Endothelial cell of umbilical vein (primary cell): ENCODE results near the gene SNRPA. TPM values are rescaled to one million over a fixed set of nuclear protein-coding genes. Genes with fewer than 3 reads are reported as not detected.

ENCODE experiments used
- BruUV-seq: library from RNA; stranded (reverse); fragments of 400-500 nt; replicated peaks from 2 replicates; lab custom pipeline; 2021; lab: Mats Ljungman, UMichigan
- CTCF ChIA-PET: fragments of 300-600, 350-600 bp; sonication (Branson Sonifier 250); formaldehyde crosslinking; loops from one replicate; lab custom pipeline; 2021; ENCODE audit warnings: antibody characterized with exemption, inconsistent platforms; lab: Charles Lee
- POLR2A ChIA-PET: fragments of 300-600, 350-600 bp; sonication (Branson Sonifier 250); formaldehyde crosslinking; loops from one replicate; lab custom pipeline; 2021; ENCODE audit warnings: antibody characterized with exemption, inconsistent platforms; lab: Charles Lee
- DNase-seq: peaks from one replicate; pipeline ENCODE4 v3.0.0-alpha.2; 2011; ENCODE audit warnings: low read depth, low spot score
- FAIRE-seq: peaks from 2 replicates; lab custom pipeline; 2011; peaks lifted over from hg19 to GRCh38; lab: Jason Lieb, UNC
- H2AFZ ChIP-seq: 2 replicates; pipeline ENCODE4 v1.6.0; 2012; ENCODE audit warnings: low read depth, low read length, control low read depth, inconsistent platforms
- H3K27ac ChIP-seq: 2 replicates; pipeline ENCODE4 v1.5.1; 2011; ENCODE audit warnings: low read depth, mild to moderate bottlenecking, control low read depth, low read length, moderate library complexity; ENCODE audit not compliant: insufficient read depth
- H3K27me3 ChIP-seq, 2 experiments: 2 replicates each; pipeline versions ENCODE4 v1.6.0 to v1.6.1; 2011; ENCODE audit warnings: low read length in 2 of 2, mixed read lengths in 1 of 2; ENCODE audit not compliant: control insufficient read depth in 2 of 2, insufficient read depth in 2 of 2
- H3K36me3 ChIP-seq, 2 experiments: 2 replicates in 1 of 2; 3 replicates in 1 of 2; pipeline ENCODE4 v1.5.1; 2011; ENCODE audit warnings: low read length in 2 of 2, mild to moderate bottlenecking in 1 of 2, moderate library complexity in 1 of 2; ENCODE audit not compliant: control insufficient read depth in 2 of 2, insufficient read depth in 2 of 2; ENCODE audit errors: extremely low read depth in 1 of 2
- H3K4me1 ChIP-seq: 3 replicates; pipeline ENCODE4 v1.5.1; 2011; ENCODE audit warnings: mild to moderate bottlenecking, low read length; ENCODE audit not compliant: control insufficient read depth, insufficient read depth; ENCODE audit errors: extremely low read depth
- H3K4me2 ChIP-seq: 2 replicates; pipeline ENCODE4 v1.6.1; 2011; ENCODE audit warnings: low read length, control low read depth, mixed read lengths; ENCODE audit not compliant: insufficient read depth
- H3K4me3 ChIP-seq, 3 experiments: fragments of 200-600 bp in 1 of 3; sonication (generic), shearing (Covaris generic) in 1 of 3; replicated peaks in 1 of 3; 2 replicates each; pipeline ENCODE4 v1.5.1; 2011 to 2016; ENCODE audit warnings: control low read depth in 3 of 3, low read length in 3 of 3, mild to moderate bottlenecking in 2 of 3, inconsistent platforms in 1 of 3, low read depth in 1 of 3, moderate library complexity in 1 of 3; ENCODE audit not compliant: insufficient read depth in 1 of 3
- H3K79me2 ChIP-seq: 2 replicates; pipeline ENCODE4 v1.6.0; 2012; ENCODE audit warnings: low read length, inconsistent platforms; ENCODE audit not compliant: control insufficient read depth, insufficient read depth
- H3K9ac ChIP-seq: replicated peaks from 2 replicates; pipeline ENCODE3; 2011; ENCODE audit warnings: low read length, control low read depth; ENCODE audit not compliant: insufficient read depth; ENCODE audit errors: extremely low read depth
- H3K9me1 ChIP-seq: replicated peaks from 3 replicates; pipeline ENCODE4 v1.6.0; 2011; ENCODE audit warnings: mild to moderate bottlenecking, low read length; ENCODE audit not compliant: control insufficient read depth, insufficient read depth; ENCODE audit errors: extremely low read depth
- H3K9me3 ChIP-seq: replicated peaks from 2 replicates; pipeline ENCODE4 v1.5.1; 2012; ENCODE audit warnings: low read length, inconsistent platforms; ENCODE audit not compliant: control insufficient read depth, insufficient read depth
- H4K20me1 ChIP-seq: replicated peaks from 2 replicates; pipeline ENCODE3; 2011; ENCODE audit warnings: mild to moderate bottlenecking, low read length; ENCODE audit not compliant: control insufficient read depth, insufficient read depth; ENCODE audit errors: extremely low read depth
- EZH2 ChIP-seq: IDR thresholded peaks from 2 replicates; pipeline ENCODE4 v1.6.1; 2012; ENCODE audit warnings: borderline replicate concordance, low read depth, mild to moderate bottlenecking, moderate library complexity, low read length, inconsistent platforms; ENCODE audit not compliant: severe bottlenecking
- FOS ChIP-seq: IDR thresholded peaks from 2 replicates; pipeline ENCODE4 v1.6.1; 2011; ENCODE audit warnings: mild to moderate bottlenecking, low read length, moderate library complexity, borderline replicate concordance; ENCODE audit not compliant: insufficient read depth
- GATA2 ChIP-seq: IDR thresholded peaks from 2 replicates; pipeline ENCODE4 v1.7.0; 2011; ENCODE audit warnings: low read depth, mild to moderate bottlenecking, moderate library complexity, mixed read lengths, low read length; ENCODE audit not compliant: insufficient read length, insufficient read depth
- JUN ChIP-seq: IDR thresholded peaks from 2 replicates; pipeline ENCODE4 v1.6.1; 2011; ENCODE audit warnings: borderline replicate concordance, low read depth; ENCODE audit not compliant: insufficient read length, insufficient read depth
- MYC ChIP-seq: IDR thresholded peaks from one replicate; pipeline ENCODE4 v1.6.1; 2011; ENCODE audit warnings: mild to moderate bottlenecking, low read depth, low read length
- POLR2A ChIP-seq: IDR thresholded peaks from 2 replicates; pipeline ENCODE4 v1.6.1; 2012; ENCODE audit warnings: low read depth, mild to moderate bottlenecking, control low read depth, low read length
- POLR2AphosphoS5 ChIP-seq: IDR thresholded peaks from 2 replicates; pipeline ENCODE4 v1.6.1; 2012; ENCODE audit warnings: low read depth, mild to moderate bottlenecking, control low read depth, low read length, moderate library complexity; ENCODE audit not compliant: insufficient read depth
- dilution Hi-C: fragments of 300-500 bp; cut with MboI; formaldehyde crosslinking; loops from one replicate; pipeline ENCODE4 v1.15.0; 2019; ENCODE audit warnings: low sequenced_read_pairs; ENCODE audit not compliant: extremely low pct_ligation_motif_present
- intact Hi-C: fragments of 100-400 bp; cut with micrococcal nuclease; formaldehyde crosslinking; loops from one replicate; pipeline ENCODE4 v1.10.0; 2022
- polyA plus RNA-seq, 4 experiments: library from polyadenylated mRNA; depleted of rRNA in 3 of 4; stranded (reverse) in 3 of 4; unstranded in 1 of 4; fragments of >200 nt; gene quantifications; 2 replicates each; pipeline versions ENCODE4 v1.2.1 to v1.2.3, GENCODE V29; 2011 to 2012; ENCODE audit warnings: missing spikeins in 1 of 4
- total RNA-seq: library from RNA; stranded (reverse); gene quantifications from 2 replicates; pipeline ENCODE4 v1.2.3, GENCODE V29; 2021
- TF ChIP-seq, protein P1 (sequence below), 2 donors: IDR thresholded peaks; 1 replicate in 1 of 2; 2 replicates in 1 of 2; pipeline ENCODE4 v1.5.1; 2011; ENCODE audit warnings: low read length in 2 of 2, mild to moderate bottlenecking in 2 of 2, moderate library complexity in 2 of 2, control low read depth in 1 of 2, inconsistent platforms in 1 of 2, low read depth in 1 of 2; ENCODE audit not compliant: insufficient read depth in 1 of 2; ENCODE audit errors: extremely low read depth in 1 of 2
- TF ChIP-seq, protein P2 (sequence below): IDR thresholded peaks from 2 replicates; pipeline ENCODE4 v1.6.1; 2011; ENCODE audit not compliant: insufficient read depth, insufficient read length

The SNRPA gene
- total and polyA plus RNA-seq, 2 donors (not counting 3 experiments of a cell fraction or from before 2014, with no cell fraction given) = 84.6 to 131 TPM

DNA sequence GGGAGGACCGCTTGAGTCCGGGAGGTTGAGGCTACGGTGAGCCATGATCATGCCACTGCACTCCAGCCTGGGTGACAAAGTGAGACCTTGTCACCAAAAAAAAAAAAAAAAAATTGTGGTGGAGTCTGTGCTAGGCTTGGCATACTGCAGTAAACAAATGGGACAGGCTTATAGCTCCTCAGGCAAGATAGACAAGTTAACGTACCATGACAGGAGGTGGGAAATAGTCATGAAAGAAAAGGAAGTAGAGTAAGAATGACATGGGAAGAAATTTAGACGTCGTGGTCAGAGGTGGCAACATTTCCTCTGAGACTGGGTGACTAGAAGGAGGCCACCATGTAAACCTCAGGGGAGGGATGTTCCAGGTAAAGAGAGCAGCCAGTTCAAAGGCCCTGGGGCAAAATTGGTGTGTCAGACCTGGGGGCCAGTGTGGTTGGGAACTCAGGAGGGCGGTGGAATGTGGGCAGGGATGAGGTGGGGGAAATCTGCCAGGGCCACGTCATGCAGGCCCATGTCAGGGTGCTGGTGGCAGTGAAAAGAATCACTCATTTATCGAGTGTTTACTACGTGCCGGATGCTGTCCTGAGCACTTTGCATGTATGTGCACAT is 5.6 kb downstream of the SNRPA start:
- Histone ChIP-seq H3K9ac (no peak overlapping the region), H3K79me2 (peaks cover 79% of the 10 kb centered on the region), H3K4me3 (no peak overlapping the region), H3K27me3 (no peaks in the 10 kb centered on the region), H4K20me1 (no peaks in the 10 kb centered on the region), H2AFZ (no peak overlapping the region), H3K27ac (no peak overlapping the region), H3K9me1 (no peaks in the 10 kb centered on the region), H3K9me3 (no peaks in the 10 kb centered on the region), H3K4me1 (peaks cover 36% of the 10 kb centered on the region), H3K36me3 (peaks cover 20 to 37% of the 10 kb centered on the region in 2 experiments), H3K4me2 (no peak overlapping the region)
- BruUV-seq = no TSS peak
- dilution Hi-C loops = no loop called here
- no peak for FAIRE-seq
- TF ChIP-seq MYC (no peak), FOS (no peak), POLR2AphosphoS5 (no peak), JUN (no peak), POLR2A (no peak), GATA2 (no peak), EZH2 (no peak)
- TF ChIP-seq, protein P1, sequence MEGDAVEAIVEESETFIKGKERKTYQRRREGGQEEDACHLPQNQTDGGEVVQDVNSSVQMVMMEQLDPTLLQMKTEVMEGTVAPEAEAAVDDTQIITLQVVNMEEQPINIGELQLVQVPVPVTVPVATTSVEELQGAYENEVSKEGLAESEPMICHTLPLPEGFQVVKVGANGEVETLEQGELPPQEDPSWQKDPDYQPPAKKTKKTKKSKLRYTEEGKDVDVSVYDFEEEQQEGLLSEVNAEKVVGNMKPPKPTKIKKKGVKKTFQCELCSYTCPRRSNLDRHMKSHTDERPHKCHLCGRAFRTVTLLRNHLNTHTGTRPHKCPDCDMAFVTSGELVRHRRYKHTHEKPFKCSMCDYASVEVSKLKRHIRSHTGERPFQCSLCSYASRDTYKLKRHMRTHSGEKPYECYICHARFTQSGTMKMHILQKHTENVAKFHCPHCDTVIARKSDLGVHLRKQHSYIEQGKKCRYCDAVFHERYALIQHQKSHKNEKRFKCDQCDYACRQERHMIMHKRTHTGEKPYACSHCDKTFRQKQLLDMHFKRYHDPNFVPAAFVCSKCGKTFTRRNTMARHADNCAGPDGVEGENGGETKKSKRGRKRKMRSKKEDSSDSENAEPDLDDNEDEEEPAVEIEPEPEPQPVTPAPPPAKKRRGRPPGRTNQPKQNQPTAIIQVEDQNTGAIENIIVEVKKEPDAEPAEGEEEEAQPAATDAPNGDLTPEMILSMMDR (IDR thresholded peaks at IDR 0.05; ENCODE audit: extremely low read depth in 1 of 2, insufficient read depth in 1 of 2, low read depth in 1 of 2, low read length in 2 of 2) = no peak
- TF ChIP-seq, protein P2, sequence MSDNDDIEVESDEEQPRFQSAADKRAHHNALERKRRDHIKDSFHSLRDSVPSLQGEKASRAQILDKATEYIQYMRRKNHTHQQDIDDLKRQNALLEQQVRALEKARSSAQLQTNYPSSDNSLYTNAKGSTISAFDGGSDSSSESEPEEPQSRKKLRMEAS = no peak
- POLR2A ChIA-PET = interaction anchor here (0.6 kb wide), 2 partner anchors 10 to 16 kb away, joined by 3 read pairs; no protein-coding TSS in a partner anchor
- no peak for DNase-seq
- CTCF ChIA-PET = interaction anchor here (2.1 kb wide), 1 partner anchor 50 kb away, joined by 5 read pairs; no protein-coding TSS in a partner anchor
- intact Hi-C loops = no loop called here
